Endothelial cell of umbilical vein (primary cell): ENCODE measurements around the gene KIAA1217. TPM values are rescaled to one million over a fixed set of nuclear protein-coding genes. Genes with fewer than 3 reads are reported as not detected.

Experiments used
- BruUV-seq: library from RNA; stranded (reverse); fragments of 400-500 nt; replicated peaks from 2 replicates; lab custom pipeline; 2021; lab: Mats Ljungman, UMichigan
- CTCF ChIA-PET: fragments of 300-600, 350-600 bp; sonication (Branson Sonifier 250); formaldehyde crosslinking; loops from one replicate; lab custom pipeline; 2021; ENCODE audit warnings: antibody characterized with exemption, inconsistent platforms; lab: Charles Lee
- POLR2A ChIA-PET: fragments of 300-600, 350-600 bp; sonication (Branson Sonifier 250); formaldehyde crosslinking; loops from one replicate; lab custom pipeline; 2021; ENCODE audit warnings: antibody characterized with exemption, inconsistent platforms; lab: Charles Lee
- DNase-seq: peaks from one replicate; pipeline ENCODE4 v3.0.0-alpha.2; 2011; ENCODE audit warnings: low read depth, low spot score
- FAIRE-seq: peaks from 2 replicates; lab custom pipeline; 2011; peaks lifted over from hg19 to GRCh38; lab: Jason Lieb, UNC
- H2AFZ ChIP-seq: 2 replicates; pipeline ENCODE4 v1.6.0; 2012; ENCODE audit warnings: low read depth, low read length, control low read depth, inconsistent platforms
- H3K27ac ChIP-seq: 2 replicates; pipeline ENCODE4 v1.5.1; 2011; ENCODE audit warnings: low read depth, mild to moderate bottlenecking, control low read depth, low read length, moderate library complexity; ENCODE audit not compliant: insufficient read depth
- H3K27me3 ChIP-seq, 2 experiments: 2 replicates each; pipeline versions ENCODE4 v1.6.0 to v1.6.1; 2011; ENCODE audit warnings: low read length in 2 of 2, mixed read lengths in 1 of 2; ENCODE audit not compliant: control insufficient read depth in 2 of 2, insufficient read depth in 2 of 2
- H3K36me3 ChIP-seq, 2 experiments: 2 replicates in 1 of 2; 3 replicates in 1 of 2; pipeline ENCODE4 v1.5.1; 2011; ENCODE audit warnings: low read length in 2 of 2, mild to moderate bottlenecking in 1 of 2, moderate library complexity in 1 of 2; ENCODE audit not compliant: control insufficient read depth in 2 of 2, insufficient read depth in 2 of 2; ENCODE audit errors: extremely low read depth in 1 of 2
- H3K4me1 ChIP-seq: 3 replicates; pipeline ENCODE4 v1.5.1; 2011; ENCODE audit warnings: mild to moderate bottlenecking, low read length; ENCODE audit not compliant: control insufficient read depth, insufficient read depth; ENCODE audit errors: extremely low read depth
- H3K4me2 ChIP-seq: 2 replicates; pipeline ENCODE4 v1.6.1; 2011; ENCODE audit warnings: low read length, control low read depth, mixed read lengths; ENCODE audit not compliant: insufficient read depth
- H3K4me3 ChIP-seq, 3 experiments: fragments of 200-600 bp in 1 of 3; sonication (generic), shearing (Covaris generic) in 1 of 3; replicated peaks in 1 of 3; 2 replicates each; pipeline ENCODE4 v1.5.1; 2011 to 2016; ENCODE audit warnings: control low read depth in 3 of 3, low read length in 3 of 3, mild to moderate bottlenecking in 2 of 3, inconsistent platforms in 1 of 3, low read depth in 1 of 3, moderate library complexity in 1 of 3; ENCODE audit not compliant: insufficient read depth in 1 of 3
- H3K79me2 ChIP-seq: 2 replicates; pipeline ENCODE4 v1.6.0; 2012; ENCODE audit warnings: low read length, inconsistent platforms; ENCODE audit not compliant: control insufficient read depth, insufficient read depth
- H3K9ac ChIP-seq: replicated peaks from 2 replicates; pipeline ENCODE3; 2011; ENCODE audit warnings: low read length, control low read depth; ENCODE audit not compliant: insufficient read depth; ENCODE audit errors: extremely low read depth
- H3K9me1 ChIP-seq: replicated peaks from 3 replicates; pipeline ENCODE4 v1.6.0; 2011; ENCODE audit warnings: mild to moderate bottlenecking, low read length; ENCODE audit not compliant: control insufficient read depth, insufficient read depth; ENCODE audit errors: extremely low read depth
- H3K9me3 ChIP-seq: replicated peaks from 2 replicates; pipeline ENCODE4 v1.5.1; 2012; ENCODE audit warnings: low read length, inconsistent platforms; ENCODE audit not compliant: control insufficient read depth, insufficient read depth
- H4K20me1 ChIP-seq: replicated peaks from 2 replicates; pipeline ENCODE3; 2011; ENCODE audit warnings: mild to moderate bottlenecking, low read length; ENCODE audit not compliant: control insufficient read depth, insufficient read depth; ENCODE audit errors: extremely low read depth
- CTCF ChIP-seq, 2 donors: IDR thresholded peaks; 1 replicate in 1 of 2; 2 replicates in 1 of 2; pipeline ENCODE4 v1.5.1; 2011; ENCODE audit warnings: low read length in 2 of 2, mild to moderate bottlenecking in 2 of 2, moderate library complexity in 2 of 2, control low read depth in 1 of 2, inconsistent platforms in 1 of 2, low read depth in 1 of 2; ENCODE audit not compliant: insufficient read depth in 1 of 2; ENCODE audit errors: extremely low read depth in 1 of 2
- EZH2 ChIP-seq: IDR thresholded peaks from 2 replicates; pipeline ENCODE4 v1.6.1; 2012; ENCODE audit warnings: borderline replicate concordance, low read depth, mild to moderate bottlenecking, moderate library complexity, low read length, inconsistent platforms; ENCODE audit not compliant: severe bottlenecking
- FOS ChIP-seq: IDR thresholded peaks from 2 replicates; pipeline ENCODE4 v1.6.1; 2011; ENCODE audit warnings: mild to moderate bottlenecking, low read length, moderate library complexity, borderline replicate concordance; ENCODE audit not compliant: insufficient read depth
- GATA2 ChIP-seq: IDR thresholded peaks from 2 replicates; pipeline ENCODE4 v1.7.0; 2011; ENCODE audit warnings: low read depth, mild to moderate bottlenecking, moderate library complexity, mixed read lengths, low read length; ENCODE audit not compliant: insufficient read length, insufficient read depth
- JUN ChIP-seq: IDR thresholded peaks from 2 replicates; pipeline ENCODE4 v1.6.1; 2011; ENCODE audit warnings: borderline replicate concordance, low read depth; ENCODE audit not compliant: insufficient read length, insufficient read depth
- MAX ChIP-seq: IDR thresholded peaks from 2 replicates; pipeline ENCODE4 v1.6.1; 2011; ENCODE audit not compliant: insufficient read depth, insufficient read length
- MYC ChIP-seq: IDR thresholded peaks from one replicate; pipeline ENCODE4 v1.6.1; 2011; ENCODE audit warnings: mild to moderate bottlenecking, low read depth, low read length
- POLR2A ChIP-seq: IDR thresholded peaks from 2 replicates; pipeline ENCODE4 v1.6.1; 2012; ENCODE audit warnings: low read depth, mild to moderate bottlenecking, control low read depth, low read length
- POLR2AphosphoS5 ChIP-seq: IDR thresholded peaks from 2 replicates; pipeline ENCODE4 v1.6.1; 2012; ENCODE audit warnings: low read depth, mild to moderate bottlenecking, control low read depth, low read length, moderate library complexity; ENCODE audit not compliant: insufficient read depth
- dilution Hi-C: fragments of 300-500 bp; cut with MboI; formaldehyde crosslinking; loops from one replicate; pipeline ENCODE4 v1.15.0; 2019; ENCODE audit warnings: low sequenced_read_pairs; ENCODE audit not compliant: extremely low pct_ligation_motif_present
- intact Hi-C: fragments of 100-400 bp; cut with micrococcal nuclease; formaldehyde crosslinking; loops from one replicate; pipeline ENCODE4 v1.10.0; 2022
- polyA plus RNA-seq, 4 experiments: library from polyadenylated mRNA; depleted of rRNA in 3 of 4; stranded (reverse) in 3 of 4; unstranded in 1 of 4; fragments of >200 nt; gene quantifications; 2 replicates each; pipeline versions ENCODE4 v1.2.1 to v1.2.3, GENCODE V29; 2011 to 2012; ENCODE audit warnings: missing spikeins in 1 of 4
- total RNA-seq: library from RNA; stranded (reverse); gene quantifications from 2 replicates; pipeline ENCODE4 v1.2.3, GENCODE V29; 2021

KIAA1217 gene
- total and polyA plus RNA-seq, 2 donors (not counting 3 experiments of a cell fraction or from before 2014, with no cell fraction given), result 0.83 to 10.3 TPM

GRCh38 chr10:24569330-24569796 is 360.4 kb downstream of the KIAA1217 start:
- H3K79me2 ChIP-seq, result no peaks in the 10 kb centered on the region
- H3K9me1 ChIP-seq, result no peaks in the 10 kb centered on the region
- TF ChIP-seq POLR2AphosphoS5 (no peak), FOS (no peak), MAX (no peak), CTCF (IDR thresholded peaks at IDR 0.05; ENCODE audit: extremely low read depth in 1 of 2, insufficient read depth in 1 of 2, low read depth in 1 of 2, low read length in 2 of 2) (no peak), MYC (no peak), GATA2 (no peak), JUN (no peak), EZH2 (no peak), POLR2A (no peak)
- no peak for DNase-seq
- no peaks in the 10 kb centered on the region for H3K27me3 ChIP-seq
- no peak overlapping the region for H3K4me2 ChIP-seq
- POLR2A ChIA-PET, result no interaction called here
- H3K9ac ChIP-seq, result no peak overlapping the region
- no peak for FAIRE-seq
- H3K36me3 ChIP-seq, result no peaks in the 10 kb centered on the region
- no peak overlapping the region for H2AFZ ChIP-seq
- no TSS peak for BruUV-seq
- no peaks in the 10 kb centered on the region for H4K20me1 ChIP-seq
- CTCF ChIA-PET, result interaction anchor here (1.9 kb wide), 1 partner anchor 13 kb away, joined by 4 read pairs; no protein-coding TSS in a partner anchor
- dilution Hi-C loops, result no loop called here
- H3K9me3 ChIP-seq, result no peaks in the 10 kb centered on the region
- H3K4me3 ChIP-seq, result no peak overlapping the region
- intact Hi-C loops, result no loop called here
- no peak overlapping the region for H3K27ac ChIP-seq
- H3K4me1 ChIP-seq, result no peaks in the 10 kb centered on the region
